Sigmoid colon (tissue), 7 donors: ENCODE data around the gene PNKD. TPM values are rescaled to one million over a fixed set of nuclear protein-coding genes. Genes with fewer than 3 reads are reported as not detected.

Source experiments
- DNase-seq: peaks from one replicate; pipeline ENCODE4 v3.0.0-alpha.2; 2019
- H3K27ac ChIP-seq, 4 donors: fragments of 200-600 bp; sonication (generic); one replicate each; pipeline ENCODE4 v1.5.1; 2016 to 2019; ENCODE audit warnings: mild to moderate bottlenecking in 1 of 4
- H3K27me3 ChIP-seq, 3 donors: fragments of 200-600 bp; sonication (generic); one replicate each; pipeline ENCODE4 v1.5.1; 2019; ENCODE audit warnings: mild to moderate bottlenecking in 1 of 3
- H3K36me3 ChIP-seq, 4 donors: fragments of 200-600 bp; sonication (generic); one replicate each; pipeline ENCODE4 v1.5.1; 2016 to 2019
- H3K4me1 ChIP-seq, 4 donors: fragments of 200-600 bp; sonication (generic); one replicate each; pipeline ENCODE4 v1.5.1; 2017 to 2019
- H3K4me3 ChIP-seq, 4 donors: fragments of 200-600 bp; sonication (generic); one replicate each; pipeline ENCODE4 v1.5.1; 2017 to 2019; ENCODE audit warnings: mild to moderate bottlenecking in 2 of 4, moderate library complexity in 1 of 4
- H3K9me3 ChIP-seq, 4 donors: fragments of 200-600 bp in 3 of 4; sonication (generic) in 3 of 4; one replicate each; pipeline versions ENCODE4 v1.5.1 to v1.6.1; 2013 to 2019
- CTCF ChIP-seq, 4 experiments: fragments of 450-650 bp in 3 of 4; fragments of 200-600 bp in 1 of 4; IDR thresholded peaks; one replicate each; pipeline ENCODE4 v1.5.1; 2016 to 2019; ENCODE audit warnings: antibody characterized with exemption in 4 of 4, mild to moderate bottlenecking in 3 of 4, moderate library complexity in 2 of 4
- EP300 ChIP-seq, 4 donors: sonication (generic); formaldehyde crosslinking; IDR thresholded peaks; one replicate each; pipeline ENCODE4 v1.6.1; 2017; ENCODE audit warnings: antibody characterized with exemption in 4 of 4
- POLR2A ChIP-seq, 2 donors: fragments of 450-650 bp; IDR thresholded peaks; one replicate each; pipeline ENCODE4 v1.6.1; 2016; ENCODE audit warnings: antibody characterized with exemption in 2 of 2, mild to moderate bottlenecking in 2 of 2, moderate library complexity in 2 of 2
- POLR2AphosphoS5 ChIP-seq, 4 donors: sonication (generic); formaldehyde crosslinking; IDR thresholded peaks; one replicate each; pipeline ENCODE4 v1.6.1; 2017; ENCODE audit warnings: antibody characterized with exemption in 4 of 4
- WGBS, 2 donors: extraction: QIAGEN DNeasy Blood & Tissue Kit; methylation state at CpG; one replicate each; pipeline ENCODE4 v1.1.7; 2013; 5-methylcytosine and 5-hydroxymethylcytosine counted together
- intact Hi-C: fragments of 100-400 bp; cut with DNase I; formaldehyde crosslinking; loops from one replicate; pipeline ENCODE4 v1.15.1; 2023
- polyA plus RNA-seq, 3 donors: library from polyadenylated mRNA; stranded (reverse); fragments of 200-250 nt; gene quantifications; one replicate each; pipeline ENCODE4 v1.2.3, GENCODE V29; 2013
- total RNA-seq, 4 donors: library from RNA; depleted of rRNA; stranded (reverse); fragments of >200 nt; gene quantifications; one replicate each; pipeline ENCODE4 v1.1.0, GENCODE V29; 2016
- donor health status: healthy with polysubstance abuse.
- donor health status: Bipolar disorder and iron deficiency.
- donor health status: healthy.

PNKD gene
- total and polyA plus RNA-seq, 7 donors: 46.8 to 199 (median 95.1) TPM

GRCh38 chr2:218226903-218227302, 43.4 kb upstream of the PNKD start:
- peaks cover 0 to 57% (median 43%) of the 10 kb centered on the region in 4 donors for H3K4me1 ChIP-seq
- H3K4me3 ChIP-seq: no peak overlapping the region
- WGBS, 2 donors: 84 to 88% methylated on average over 3 of the region's 3 CpGs
- intact Hi-C loops: no loop called here
- DNase-seq: no peak
- TF ChIP-seq EP300 (IDR thresholded peaks at IDR 0.05): no peak
- TF ChIP-seq CTCF (IDR thresholded peaks at IDR 0.05): no peak
- no peaks in the 10 kb centered on the region for H3K9me3 ChIP-seq
- no peaks in the 10 kb centered on the region for H3K27me3 ChIP-seq
- H3K27ac ChIP-seq: no peak overlapping the region
- peaks cover 0 to 75% (median 28%) of the 10 kb centered on the region in 4 donors for H3K36me3 ChIP-seq

- H3K9me3 ChIP-seq: no peaks in the 10 kb centered on the region
- DNase-seq: no peak
- no peak overlapping the region for H3K4me3 ChIP-seq
- H3K27ac ChIP-seq: peak overlapping the region; percentile 14 to 66 (median 50)
- no peaks in the 10 kb centered on the region for H3K27me3 ChIP-seq
- 75 to 86% methylated on average over 6 of the region's 6 CpGs for WGBS, 2 donors
- TF ChIP-seq POLR2AphosphoS5 (IDR thresholded peaks at IDR 0.05) (no peak), EP300 (IDR thresholded peaks at IDR 0.05) (no peak), CTCF (IDR thresholded peaks at IDR 0.05) (no peak)
- intact Hi-C loops: no loop called here
- H3K4me1 ChIP-seq: peaks cover 0 to 50% (median 32%) of the 10 kb centered on the region in 4 donors
- H3K36me3 ChIP-seq: peaks cover 0 to 91% (median 40%) of the 10 kb centered on the region in 4 donors
Observed at GRCh38 chr2:218228366-218229090, 41.8 kb upstream of the PNKD start.

- peaks cover 0 to 47% (median 27%) of the 10 kb centered on the region in 4 donors for H3K4me1 ChIP-seq
- DNase-seq: no peak
- peaks cover 0 to 96% (median 41%) of the 10 kb centered on the region in 4 donors for H3K36me3 ChIP-seq
- no peak overlapping the region for H3K4me3 ChIP-seq
- no peaks in the 10 kb centered on the region for H3K27me3 ChIP-seq
- intact Hi-C loops: no loop called here
- no peaks in the 10 kb centered on the region for H3K9me3 ChIP-seq
- peak overlapping the region; percentile 14 to 66 (median 50) for H3K27ac ChIP-seq
- TF ChIP-seq CTCF (IDR thresholded peaks at IDR 0.05): no peak
- peak in 1 of 4 donors; percentile 35 for TF ChIP-seq POLR2AphosphoS5 (IDR thresholded peaks at IDR 0.05)
- no peak for TF ChIP-seq POLR2A (IDR thresholded peaks at IDR 0.05)
- TF ChIP-seq EP300 (IDR thresholded peaks at IDR 0.05): no peak
- WGBS, 2 donors: 18 to 24% methylated on average over 3 of the region's 3 CpGs
Observed at GRCh38 chr2:218229239-218229638, 41.1 kb upstream of the PNKD start.

GRCh38 chr2:218229851-218230250, 40.5 kb upstream of the PNKD start:
- intact Hi-C loops: no loop called here
- Histone ChIP-seq H3K4me1 (peaks cover 0 to 43% (median 25%) of the 10 kb centered on the region in 4 donors), H3K27ac (peak overlapping the region in 3 of 4 donors; percentile 40 to 66 (median 59)), H3K9me3 (no peaks in the 10 kb centered on the region), H3K36me3 (peaks cover 0 to 98% (median 44%) of the 10 kb centered on the region in 4 donors), H3K4me3 (no peak overlapping the region), H3K27me3 (no peaks in the 10 kb centered on the region)
- no peak for TF ChIP-seq POLR2AphosphoS5 (IDR thresholded peaks at IDR 0.05)
- no peak for TF ChIP-seq CTCF (IDR thresholded peaks at IDR 0.05)
- no peak for TF ChIP-seq POLR2A (IDR thresholded peaks at IDR 0.05)
- no peak for TF ChIP-seq EP300 (IDR thresholded peaks at IDR 0.05)
- DNase-seq: no peak
- WGBS, 2 donors: 48 to 60% methylated on average over 4 of the region's 4 CpGs
